G401.6 (cell line): ENCODE data around the gene ARID1B.

Source experiments
- FAIRE-seq: peaks from 2 replicates; lab custom pipeline; 2012; peaks lifted over from hg19 to GRCh38; lab: Jason Lieb, UNC

The ARID1B gene

GRCh38 chr6:156791320-156791850 lies 14.2 kb downstream of the ARID1B start:
- no peak for FAIRE-seq

GRCh38 chr6:156793200-156793599 lies 16.0 kb downstream of the ARID1B start:
- no peak for FAIRE-seq

- no peak for FAIRE-seq
Measured at GRCh38 chr6:156794546-156795354, 17.6 kb downstream of the ARID1B start.

- no peak for FAIRE-seq
Measured at GRCh38 chr6:156795825-156796224, 18.6 kb downstream of the ARID1B start.

- no peak for FAIRE-seq
Measured at GRCh38 chr6:156796627-156797026, 19.4 kb downstream of the ARID1B start.

- no peak for FAIRE-seq
Measured at GRCh38 chr6:156797901-156798735, 20.9 kb downstream of the ARID1B start.

GRCh38 chr6:156801712-156802111 lies 24.5 kb downstream of the ARID1B start:
- FAIRE-seq: no peak

GRCh38 chr6:156803353-156803752 lies 26.2 kb downstream of the ARID1B start:
- no peak for FAIRE-seq

- FAIRE-seq: no peak
Measured at GRCh38 chr6:156804402-156804801, 27.2 kb downstream of the ARID1B start.

- FAIRE-seq: no peak
Measured at GRCh38 chr6:156806155-156806554, 29.0 kb downstream of the ARID1B start.

- no peak for FAIRE-seq
Measured at GRCh38 chr6:156807028-156807427, 29.9 kb downstream of the ARID1B start.

- no peak for FAIRE-seq
Measured at GRCh38 chr6:156807795-156808194, 30.6 kb downstream of the ARID1B start.

- no peak for FAIRE-seq
Measured at GRCh38 chr6:156808287-156808686, 31.1 kb downstream of the ARID1B start.

- no peak for FAIRE-seq
Measured at GRCh38 chr6:156809034-156809433, 31.9 kb downstream of the ARID1B start.

- FAIRE-seq: no peak
Measured at GRCh38 chr6:156809446-156810178, 32.4 kb downstream of the ARID1B start.

- FAIRE-seq: no peak
Measured at GRCh38 chr6:156814036-156814581, 36.9 kb downstream of the ARID1B start.

- FAIRE-seq: no peak
Measured at GRCh38 chr6:156816505-156816904, 39.3 kb downstream of the ARID1B start.

- no peak for FAIRE-seq
Measured at GRCh38 chr6:156820089-156820798, 43.1 kb downstream of the ARID1B start.

- no peak for FAIRE-seq
Measured at GRCh38 chr6:156821707-156822106, 44.5 kb downstream of the ARID1B start.

- FAIRE-seq: no peak
Measured at GRCh38 chr6:156822747-156823206, 45.6 kb downstream of the ARID1B start.

GRCh38 chr6:156824142-156824541 lies 47.0 kb downstream of the ARID1B start:
- FAIRE-seq: no peak
